WI38 (cell line): ENCODE data around the gene PHYHD1.

Experiments
- H3K4me3 ChIP-seq: 2 replicates; pipeline ENCODE4 v1.5.1; 2011; ENCODE audit warnings: low read depth, mild to moderate bottlenecking, control low read depth, low read length
- TF ChIP-seq, protein P1 (sequence below): IDR thresholded peaks from 2 replicates; pipeline ENCODE4 v1.5.1; 2012; ENCODE audit warnings: low read depth, mild to moderate bottlenecking, control low read depth, low read length

PHYHD1 gene

DNA sequence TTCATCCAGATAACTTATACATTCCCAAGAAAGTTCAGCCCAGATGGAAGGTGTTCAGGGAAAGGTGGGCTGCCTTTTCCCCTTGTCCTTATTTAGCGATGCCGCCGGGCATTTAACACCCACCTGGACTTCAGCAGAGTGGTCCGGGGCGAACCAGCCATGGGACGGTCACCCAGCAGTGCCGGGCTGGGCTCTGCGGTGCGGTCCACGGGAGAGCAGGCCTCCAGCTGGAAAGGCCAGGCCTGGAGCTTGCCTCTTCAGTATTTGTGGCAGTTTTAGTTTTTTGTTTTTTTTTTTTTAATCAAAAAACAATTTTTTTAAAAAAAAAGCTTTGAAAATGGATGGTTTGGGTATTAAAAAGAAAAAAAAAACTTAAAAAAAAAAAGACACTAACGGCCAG, 4.0 kb upstream of the PHYHD1 start:
- TF ChIP-seq, protein P1, sequence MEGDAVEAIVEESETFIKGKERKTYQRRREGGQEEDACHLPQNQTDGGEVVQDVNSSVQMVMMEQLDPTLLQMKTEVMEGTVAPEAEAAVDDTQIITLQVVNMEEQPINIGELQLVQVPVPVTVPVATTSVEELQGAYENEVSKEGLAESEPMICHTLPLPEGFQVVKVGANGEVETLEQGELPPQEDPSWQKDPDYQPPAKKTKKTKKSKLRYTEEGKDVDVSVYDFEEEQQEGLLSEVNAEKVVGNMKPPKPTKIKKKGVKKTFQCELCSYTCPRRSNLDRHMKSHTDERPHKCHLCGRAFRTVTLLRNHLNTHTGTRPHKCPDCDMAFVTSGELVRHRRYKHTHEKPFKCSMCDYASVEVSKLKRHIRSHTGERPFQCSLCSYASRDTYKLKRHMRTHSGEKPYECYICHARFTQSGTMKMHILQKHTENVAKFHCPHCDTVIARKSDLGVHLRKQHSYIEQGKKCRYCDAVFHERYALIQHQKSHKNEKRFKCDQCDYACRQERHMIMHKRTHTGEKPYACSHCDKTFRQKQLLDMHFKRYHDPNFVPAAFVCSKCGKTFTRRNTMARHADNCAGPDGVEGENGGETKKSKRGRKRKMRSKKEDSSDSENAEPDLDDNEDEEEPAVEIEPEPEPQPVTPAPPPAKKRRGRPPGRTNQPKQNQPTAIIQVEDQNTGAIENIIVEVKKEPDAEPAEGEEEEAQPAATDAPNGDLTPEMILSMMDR = no peak
- H3K4me3 ChIP-seq = no peak overlapping the region

DNA sequence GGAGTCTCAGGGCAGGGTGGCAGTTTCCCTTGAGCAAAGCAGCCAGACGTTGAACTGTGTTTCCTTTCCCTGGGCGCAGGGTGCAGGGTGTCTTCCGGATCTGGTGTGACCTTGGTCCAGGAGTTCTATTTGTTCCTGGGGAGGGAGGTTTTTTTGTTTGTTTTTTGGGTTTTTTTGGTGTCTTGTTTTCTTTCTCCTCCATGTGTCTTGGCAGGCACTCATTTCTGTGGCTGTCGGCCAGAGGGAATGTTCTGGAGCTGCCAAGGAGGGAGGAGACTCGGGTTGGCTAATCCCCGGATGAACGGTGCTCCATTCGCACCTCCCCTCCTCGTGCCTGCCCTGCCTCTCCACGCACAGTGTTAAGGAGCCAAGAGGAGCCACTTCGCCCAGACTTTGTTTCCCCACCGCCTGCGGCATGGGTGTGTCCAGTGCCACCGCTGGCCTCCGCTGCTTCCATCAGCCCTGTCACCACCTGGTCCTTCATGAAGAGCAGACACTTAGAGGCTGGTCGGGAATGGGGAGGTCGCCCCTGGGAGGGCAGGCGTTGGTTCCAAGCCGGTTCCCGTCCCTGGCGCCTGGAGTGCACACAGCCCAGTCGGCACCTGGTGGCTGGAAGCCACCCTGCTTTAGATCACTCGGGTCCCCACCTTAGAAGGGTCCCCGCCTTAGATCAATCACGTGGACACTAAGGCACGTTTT, 3.5 kb upstream of the PHYHD1 start:
- H3K4me3 ChIP-seq = no peak overlapping the region
- TF ChIP-seq, protein P1 = no peak

DNA sequence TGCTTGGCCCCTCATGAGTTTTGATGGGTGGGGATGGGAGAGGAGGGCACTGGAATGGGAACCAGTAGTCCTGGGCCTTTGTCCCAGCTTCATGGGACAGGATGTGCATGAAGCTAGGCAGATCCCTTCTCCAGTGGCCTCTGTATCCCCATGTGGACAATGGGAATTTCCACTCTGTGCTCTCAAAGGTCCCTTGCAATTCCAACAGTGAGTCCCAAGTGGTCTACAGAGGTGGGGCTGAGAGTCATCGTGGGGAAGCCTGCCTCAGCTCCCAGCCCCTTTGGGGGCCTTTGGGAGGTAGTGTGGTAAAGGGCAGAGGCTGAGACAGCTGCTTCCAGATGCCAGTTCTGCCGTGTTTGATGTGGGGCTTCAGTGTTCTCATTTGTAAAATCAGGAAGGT, 1.9 kb upstream of the PHYHD1 start:
- TF ChIP-seq, protein P1 = no peak
- no peak overlapping the region for H3K4me3 ChIP-seq

DNA sequence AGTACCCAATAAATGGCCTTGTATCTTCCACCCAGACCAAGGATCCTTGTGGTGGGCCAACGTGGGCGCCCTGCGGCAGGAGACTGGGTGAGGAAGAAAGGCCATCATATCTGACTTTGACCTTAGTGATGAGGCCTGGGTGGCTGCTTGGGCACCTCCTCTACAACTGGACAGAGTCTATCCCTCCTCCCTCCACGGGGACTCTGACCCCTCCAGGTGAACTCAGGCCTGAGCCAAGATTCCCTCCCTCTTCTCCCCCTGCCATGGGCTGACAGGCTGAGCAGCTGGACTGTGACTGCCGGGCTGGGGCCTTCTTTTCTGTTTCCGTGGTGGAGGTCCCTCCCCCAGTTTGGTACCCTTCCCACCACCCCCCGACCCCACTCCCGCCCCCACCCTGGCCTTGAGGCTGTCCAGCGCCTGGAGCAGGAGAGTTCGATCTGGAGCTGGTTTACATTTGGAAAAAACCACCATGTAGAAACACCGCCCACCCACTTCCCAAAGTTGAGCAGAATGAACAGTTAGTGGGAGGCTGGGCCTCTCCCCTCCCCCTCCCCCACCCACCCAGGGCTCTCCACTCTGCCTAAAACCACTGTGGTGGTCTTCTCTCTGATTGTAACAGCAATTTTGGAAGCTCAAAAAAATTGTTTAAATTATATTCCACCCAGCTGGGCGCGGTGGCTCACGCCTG, 1.2 kb upstream of the PHYHD1 start:
- no peak overlapping the region for H3K4me3 ChIP-seq
- TF ChIP-seq, protein P1 = no peak

DNA sequence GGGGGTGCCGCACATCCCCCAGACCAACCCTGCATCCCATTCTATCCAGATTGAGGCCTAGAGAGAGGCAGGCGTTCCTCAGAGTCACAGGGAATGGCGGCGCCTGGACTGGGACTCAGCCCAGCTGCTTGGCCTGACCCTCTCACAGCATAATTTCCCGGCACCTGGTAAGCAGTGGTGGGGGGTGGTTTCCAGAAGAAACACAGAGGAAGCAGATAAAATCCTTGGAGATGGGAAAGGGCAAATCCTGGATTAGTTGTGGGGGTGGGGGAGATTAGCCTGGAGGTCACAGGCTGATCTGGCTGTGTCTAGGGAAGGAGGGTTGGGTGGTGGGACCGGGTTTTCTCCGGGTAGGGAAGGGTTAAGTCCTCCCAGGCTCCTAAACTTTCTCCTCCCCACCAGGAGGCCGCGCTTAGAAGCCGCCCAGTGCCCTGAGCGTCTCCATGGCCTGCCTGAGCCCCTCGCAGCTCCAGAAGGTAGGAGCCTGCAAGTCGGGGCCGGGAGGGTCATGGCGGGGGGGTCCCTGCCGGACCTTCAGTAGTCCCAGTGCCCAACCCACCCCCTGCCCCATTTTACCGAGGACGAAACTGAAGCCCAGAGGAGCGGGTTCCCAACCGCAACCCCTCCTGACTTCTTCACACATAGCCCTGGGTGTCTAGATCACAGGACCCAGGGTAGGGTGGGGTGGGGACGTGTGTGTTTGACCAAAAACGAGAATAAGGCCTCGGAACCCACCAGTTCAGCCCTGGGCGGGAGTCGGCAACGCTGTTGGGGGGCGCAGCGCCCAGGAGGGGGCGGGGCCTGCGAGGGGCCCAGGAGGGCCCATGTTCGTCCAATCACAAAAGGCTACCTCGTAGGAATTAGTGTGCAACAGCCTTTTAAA, 1.3 kb downstream of the PHYHD1 start:
- H3K4me3 ChIP-seq = peak overlapping the region; percentile 62
- TF ChIP-seq, protein P1 = no peak

DNA sequence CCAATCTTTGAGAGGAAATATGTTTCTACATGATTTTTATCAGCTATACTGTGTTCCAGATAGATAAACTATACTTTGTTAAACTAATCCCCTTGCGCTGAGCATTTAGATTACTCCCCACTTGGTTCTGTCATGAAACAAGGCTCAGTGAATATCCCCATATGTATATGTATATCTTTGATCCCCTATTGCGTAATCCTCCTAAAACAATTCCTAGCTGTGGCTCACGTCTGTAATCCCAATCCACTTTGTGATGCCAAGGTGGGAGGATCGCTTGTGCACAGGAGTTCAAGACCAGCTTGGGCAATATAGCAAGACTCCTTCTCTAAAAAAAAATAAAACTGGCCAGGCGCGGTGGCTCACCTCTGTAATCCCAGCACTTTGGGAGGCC, 2.7 kb downstream of the PHYHD1 start:
- TF ChIP-seq, protein P1 = no peak
- H3K4me3 ChIP-seq = no peak overlapping the region
